H9 (cell line): ENCODE results near the gene MTERF4. TPM values are rescaled to one million over a fixed set of nuclear protein-coding genes. Genes with fewer than 3 reads are reported as not detected.

Experiments
- DNase-seq: peaks from one replicate; pipeline ENCODE4 v3.0.0-alpha.2; 2017
- H2AFZ ChIP-seq: one replicate; pipeline ENCODE4 v1.6.1; 2013; ENCODE audit warnings: mild to moderate bottlenecking, low read length, control low read depth, moderate library complexity
- H2AK5ac ChIP-seq: 2 replicates; pipeline ENCODE4 v1.6.1; 2013; ENCODE audit warnings: low read length, control low read depth, mixed read lengths; ENCODE audit not compliant: insufficient read length
- H2BK120ac ChIP-seq: one replicate; pipeline ENCODE4 v1.6.1; 2013; ENCODE audit warnings: low read depth, mild to moderate bottlenecking, low read length, control low read depth, inconsistent platforms; ENCODE audit not compliant: poor library complexity, severe bottlenecking
- H2BK12ac ChIP-seq: 2 replicates; pipeline ENCODE4 v1.6.1; 2013; ENCODE audit warnings: low read length, control low read depth, mixed read lengths, low read depth; ENCODE audit not compliant: insufficient read length
- H2BK15ac ChIP-seq: 2 replicates; pipeline ENCODE4 v1.6.1; 2013; ENCODE audit warnings: low read depth, low read length, control low read depth
- H2BK20ac ChIP-seq: one replicate; pipeline ENCODE4 v1.6.1; 2013; ENCODE audit warnings: low read depth, mild to moderate bottlenecking, low read length, control low read depth, inconsistent platforms; ENCODE audit not compliant: poor library complexity, severe bottlenecking
- H2BK5ac ChIP-seq: 2 replicates; pipeline ENCODE4 v1.6.1; 2013; ENCODE audit warnings: low read length, control low read depth, mixed read lengths; ENCODE audit not compliant: insufficient read length
- H3K14ac ChIP-seq: 2 replicates; pipeline ENCODE4 v1.6.1; 2013; ENCODE audit warnings: low read length, control low read depth; ENCODE audit not compliant: insufficient read depth
- H3K18ac ChIP-seq: 2 replicates; pipeline ENCODE4 v1.6.1; 2013; ENCODE audit warnings: low read depth, mild to moderate bottlenecking, mixed read lengths, low read length, control low read depth; ENCODE audit not compliant: insufficient read length
- H3K23ac ChIP-seq: 2 replicates; pipeline ENCODE4 v1.6.1; 2013; ENCODE audit warnings: low read length, control low read depth, mixed read lengths, low read depth; ENCODE audit not compliant: insufficient read length
- H3K23me2 ChIP-seq: 2 replicates; pipeline ENCODE4 v1.6.1; 2013; ENCODE audit warnings: low read depth, mild to moderate bottlenecking, mixed read lengths, low read length, control low read depth; ENCODE audit not compliant: insufficient read length, poor library complexity, severe bottlenecking
- H3K27ac ChIP-seq: 2 replicates; pipeline ENCODE4 v1.5.1; 2013; ENCODE audit warnings: low read length, control low read depth, mixed read lengths, low read depth; ENCODE audit not compliant: insufficient read length
- H3K27me3 ChIP-seq: 2 replicates; pipeline ENCODE4 v1.6.1; 2013; ENCODE audit warnings: low read length, control low read depth, inconsistent platforms; ENCODE audit not compliant: insufficient read depth
- H3K4ac ChIP-seq: 2 replicates; pipeline ENCODE4 v1.6.1; 2013; ENCODE audit warnings: low read depth, mild to moderate bottlenecking, control low read depth, inconsistent platforms, low read length, moderate library complexity
- H3K4me1 ChIP-seq: 2 replicates; pipeline ENCODE4 v1.6.1; 2013; ENCODE audit warnings: low read length, control low read depth, inconsistent platforms; ENCODE audit not compliant: insufficient read depth
- H3K4me2 ChIP-seq: 2 replicates; pipeline ENCODE4 v1.6.1; 2013; ENCODE audit warnings: low read length, control low read depth, mixed read lengths; ENCODE audit not compliant: insufficient read length, insufficient read depth
- H3K56ac ChIP-seq: 2 replicates; pipeline ENCODE4 v1.6.1; 2013; ENCODE audit warnings: low read depth, mild to moderate bottlenecking, mixed read lengths, low read length, control low read depth; ENCODE audit not compliant: insufficient read length
- H3K79me1 ChIP-seq: 2 replicates; pipeline ENCODE4 v1.6.1; 2013; ENCODE audit warnings: low read depth, mild to moderate bottlenecking, moderate library complexity, low read length, control low read depth, inconsistent platforms; ENCODE audit not compliant: insufficient read depth, poor library complexity, severe bottlenecking
- H3K79me2 ChIP-seq: 2 replicates; pipeline ENCODE4 v1.6.1; 2013; ENCODE audit warnings: low read length, control low read depth, inconsistent platforms; ENCODE audit not compliant: insufficient read depth
- H3K9ac ChIP-seq: 2 replicates; pipeline ENCODE4 v1.6.1; 2013; ENCODE audit warnings: low read length, control low read depth, mixed read lengths; ENCODE audit not compliant: insufficient read length; ENCODE audit errors: extremely low read depth
- H3K9me3 ChIP-seq: one replicate; pipeline ENCODE4 v1.6.1; 2013; ENCODE audit warnings: low read depth, low read length, inconsistent platforms; ENCODE audit not compliant: control insufficient read depth
- H3T11ph ChIP-seq: one replicate; pipeline ENCODE4 v1.6.1; 2013; ENCODE audit warnings: mild to moderate bottlenecking, low read length, control low read depth, inconsistent platforms
- H4K20me1 ChIP-seq: one replicate; pipeline ENCODE4 v1.6.1; 2013; ENCODE audit not compliant: control insufficient read depth, insufficient read length, insufficient read depth
- H4K5ac ChIP-seq: 2 replicates; pipeline ENCODE4 v1.6.1; 2013; ENCODE audit warnings: low read depth, mild to moderate bottlenecking, mixed read lengths, low read length, control low read depth; ENCODE audit not compliant: insufficient read length
- H4K8ac ChIP-seq: replicated peaks from 2 replicates; pipeline ENCODE4 v1.6.1; 2013; ENCODE audit warnings: low read length, control low read depth, mixed read lengths, low read depth; ENCODE audit not compliant: insufficient read length
- H4K91ac ChIP-seq: 2 replicates; pipeline ENCODE4 v1.6.1; 2013; ENCODE audit warnings: low read depth, mild to moderate bottlenecking, moderate library complexity, mixed read lengths, low read length, control low read depth; ENCODE audit not compliant: insufficient read length
- H3K27ac Mint-ChIP-seq, 3 experiments: 2 replicates in 2 of 3; 3 replicates in 1 of 3; pipeline ENCODE4 v1.8.0; 2020 to 2021; ENCODE audit warnings: mixed read lengths in 3 of 3, mild to moderate bottlenecking in 1 of 3, moderate library complexity in 1 of 3
- H3K27me3 Mint-ChIP-seq: 2 replicates; pipeline ENCODE4 v1.8.0; 2021; ENCODE audit warnings: low read depth, mild to moderate bottlenecking, moderate library complexity, mixed read lengths
- H3K36me3 Mint-ChIP-seq, 3 experiments: 2 replicates in 2 of 3; 3 replicates in 1 of 3; pipeline ENCODE4 v1.8.0; 2020 to 2021; ENCODE audit warnings: low read depth in 3 of 3, mixed read lengths in 3 of 3; ENCODE audit not compliant: insufficient read depth in 1 of 3
- H3K4me1 Mint-ChIP-seq, 2 experiments: 2 replicates each; pipeline ENCODE4 v1.8.0; 2020; ENCODE audit warnings: mixed read lengths in 2 of 2
- H3K4me3 Mint-ChIP-seq, 2 experiments: 2 replicates in 1 of 2; 3 replicates in 1 of 2; pipeline ENCODE4 v1.8.0; 2020 to 2021; ENCODE audit warnings: mild to moderate bottlenecking in 2 of 2, mixed read lengths in 2 of 2, moderate library complexity in 1 of 2
- H3K9me3 Mint-ChIP-seq, 2 experiments: 2 replicates in 1 of 2; 3 replicates in 1 of 2; pipeline ENCODE4 v1.8.0; 2020; ENCODE audit warnings: mild to moderate bottlenecking in 2 of 2, mixed read lengths in 2 of 2, moderate library complexity in 1 of 2
- CTCF ChIP-seq: fragments of 200-600 bp; sonication (generic); conservative IDR thresholded peaks from 3 replicates; pipeline ENCODE4 v1.8.0; 2021; ENCODE audit warnings: antibody characterized with exemption, mild to moderate bottlenecking
- WGBS: extraction: QIAGEN DNeasy Blood & Tissue Kit; methylation state at CpG from one replicate; pipeline ENCODE4 v1.1.7; 2013; ENCODE audit warnings: missing lambda C conversion rate, low lambda C conversion rate, mixed read lengths; ENCODE audit not compliant: insufficient read length; ENCODE audit errors: extremely low coverage; 5-methylcytosine and 5-hydroxymethylcytosine counted together
- total RNA-seq: library from RNA; stranded (reverse); gene quantifications from 2 replicates; pipeline ENCODE4 v1.2.1, GENCODE V29; 2021

Gene MTERF4
- total RNA-seq, 1 experiment from 2014 or later = 35.0 TPM

GRCh38 chr2:241073166-241074064 lies 28.7 kb downstream of the MTERF4 start:
- H4K20me1 ChIP-seq = no peaks in the 10 kb centered on the region
- no peak overlapping the region for H3K18ac ChIP-seq
- H4K91ac ChIP-seq = no peak overlapping the region
- H2BK15ac ChIP-seq = no peak overlapping the region
- Mint-ChIP-seq H3K36me3 (peaks cover 0 to 2% (median 0%) of the 10 kb centered on the region in 3 experiments; a peak in 1 of 7 replicates), H3K27me3 (no peaks in the 10 kb centered on the region; the same call in 1 of the 2 replicates), H3K4me3 (no peak overlapping the region; a peak in 1 of 5 replicates), H3K27ac (peak overlapping the region in 1 of 3 experiments; percentile 89; a peak in 1 of 7 replicates), H3K9me3 (no peaks in the 10 kb centered on the region), H3K4me1 (peaks cover 2 to 5% of the 10 kb centered on the region in 2 experiments; a peak in 3 of 4 replicates)
- H3K4me1 ChIP-seq = no peaks in the 10 kb centered on the region
- no peak overlapping the region for H3K4me2 ChIP-seq
- H4K5ac ChIP-seq = no peak overlapping the region
- no peaks in the 10 kb centered on the region for H3K79me1 ChIP-seq
- H3K27ac ChIP-seq = no peak overlapping the region
- H3K79me2 ChIP-seq = no peaks in the 10 kb centered on the region
- H3K9ac ChIP-seq = no peak overlapping the region
- H3K23me2 ChIP-seq = no peaks in the 10 kb centered on the region
- H2BK120ac ChIP-seq = no peak overlapping the region
- no peak overlapping the region for H3K56ac ChIP-seq
- no peak overlapping the region for H3K23ac ChIP-seq
- H2BK12ac ChIP-seq = no peak overlapping the region
- H3K27me3 ChIP-seq = no peaks in the 10 kb centered on the region
- no peak overlapping the region for H3K4ac ChIP-seq
- H3K14ac ChIP-seq = peak overlapping the region; percentile 20; the same call in 1 of the 2 replicates
- H4K8ac ChIP-seq = no peak overlapping the region
- no peak for DNase-seq
- no CpG with 5 or more reads among the region's 25 CpGs for WGBS
- no peak overlapping the region for H3T11ph ChIP-seq
- H2BK5ac ChIP-seq = no peak overlapping the region
- no peak for TF ChIP-seq CTCF
- no peak overlapping the region for H2AK5ac ChIP-seq
- no peak overlapping the region for H2AFZ ChIP-seq
- H2BK20ac ChIP-seq = no peak overlapping the region
- no peaks in the 10 kb centered on the region for H3K9me3 ChIP-seq
